HG03442 (cell line): ENCODE results near the gene RIN3.
A peak's percentile ranks its signal among the peaks of the same experiment; 100 is the strongest.

Experiments
- ATAC-seq: cut with Tn5 transposase; IDR thresholded peaks from one replicate; pipeline ENCODE4 v1.9.1; 2021; ENCODE audit warnings: mild to moderate bottlenecking, moderate library complexity; ENCODE audit not compliant: unreplicated experiment

Gene RIN3

GRCh38 chr14:92506231-92506630 is 7.3 kb upstream of the RIN3 start:
- ATAC-seq: no peak

GRCh38 chr14:92507174-92507768 is 6.3 kb upstream of the RIN3 start:
- ATAC-seq: no peak

GRCh38 chr14:92510972-92511371 is 2.6 kb upstream of the RIN3 start:
- ATAC-seq: no peak

GRCh38 chr14:92511453-92512238 is 1.9 kb upstream of the RIN3 start:
- no peak for ATAC-seq

GRCh38 chr14:92512807-92513203 is 776 bp upstream of the RIN3 start:
- no peak for ATAC-seq

GRCh38 chr14:92513966-92514843 is 624 bp downstream of the RIN3 start:
- ATAC-seq: peak; percentile 18

GRCh38 chr14:92514844-92515514 is 1.4 kb downstream of the RIN3 start:
- no peak for ATAC-seq

- ATAC-seq: no peak
Measured at GRCh38 chr14:92515546-92516343, 2.2 kb downstream of the RIN3 start.

- no peak for ATAC-seq
Measured at GRCh38 chr14:92516344-92516965, 2.9 kb downstream of the RIN3 start.

GRCh38 chr14:92516966-92517506 is 3.5 kb downstream of the RIN3 start:
- ATAC-seq: no peak

- ATAC-seq: no peak
Measured at GRCh38 chr14:92517761-92518160, 4.2 kb downstream of the RIN3 start.

- ATAC-seq: no peak
Measured at GRCh38 chr14:92519246-92520101, 5.9 kb downstream of the RIN3 start.

GRCh38 chr14:92520102-92521057 is 6.8 kb downstream of the RIN3 start:
- ATAC-seq: no peak

GRCh38 chr14:92521058-92521415 is 7.5 kb downstream of the RIN3 start:
- no peak for ATAC-seq

- no peak for ATAC-seq
Measured at GRCh38 chr14:92523752-92524151, 10.2 kb downstream of the RIN3 start.

GRCh38 chr14:92524602-92525185 is 11.1 kb downstream of the RIN3 start:
- no peak for ATAC-seq
